GM13977 (cell line): ENCODE results near the gene STH.
"Not testable (repeated sequence)": the region's sequence is repeated elsewhere in the genome, so short reads cannot be mapped to it uniquely, and the experiment has no call there.

Experiments
- DNase-seq: peaks from one replicate; pipeline ENCODE4 v3.0.0; 2012; ENCODE audit warnings: low spot score
- CTCF ChIP-seq: IDR thresholded peaks from 2 replicates; pipeline ENCODE4 v1.5.1; 2012; ENCODE audit warnings: mild to moderate bottlenecking, control low read depth; ENCODE audit not compliant: insufficient read depth; ENCODE audit errors: extremely low read depth, missing control alignments
- in situ Hi-C: fragments of 300-500 bp; cut with MboI; formaldehyde crosslinking; loops from one replicate; pipeline ENCODE4 v1.12.0; 2022; ENCODE audit warnings: low sequenced_read_pairs, low pct_unique_long_range_greater_than_20kb, mixed read lengths, inconsistent platforms; ENCODE audit not compliant: unreplicated experiment

Gene STH

GRCh38 chr17:46013127-46013501, 14.1 kb downstream of the STH start:
- no peak for TF ChIP-seq CTCF
- no peak for DNase-seq
- in situ Hi-C loops: no loop called here

- no peak for TF ChIP-seq CTCF
- in situ Hi-C loops: no loop called here
- DNase-seq: no peak
Measured at GRCh38 chr17:46013502-46014165, 14.6 kb downstream of the STH start.

- DNase-seq, in situ Hi-C loops: not testable (repeated sequence)
Measured at GRCh38 chr17:46019408-46019925, 20.4 kb downstream of the STH start.

- peak; percentile 56 for DNase-seq
- in situ Hi-C loops: no loop called here
- no peak for TF ChIP-seq CTCF
Measured at GRCh38 chr17:46020023-46020761, 21.1 kb downstream of the STH start.

GRCh38 chr17:46020998-46021397, 21.9 kb downstream of the STH start:
- no peak for TF ChIP-seq CTCF
- in situ Hi-C loops: no loop called here
- DNase-seq: no peak

- in situ Hi-C loops, DNase-seq: not testable (repeated sequence)
Measured at GRCh38 chr17:46023366-46023765, 24.3 kb downstream of the STH start.

- no peak for TF ChIP-seq CTCF
- in situ Hi-C loops: no loop called here
- DNase-seq: no peak
Measured at GRCh38 chr17:46023783-46024388, 24.8 kb downstream of the STH start.
